NT2/D1 (cell line): ENCODE data around the gene PLPPR2.

Source experiments
- YY1 ChIP-seq: IDR thresholded peaks from 2 replicates; pipeline ENCODE4 v1.6.1; 2011; ENCODE audit not compliant: insufficient read length, insufficient read depth
- ZNF274 ChIP-seq: IDR thresholded peaks from 2 replicates; pipeline ENCODE4 v1.6.1; 2011; ENCODE audit warnings: mild to moderate bottlenecking, low read depth, low read length

DNA sequence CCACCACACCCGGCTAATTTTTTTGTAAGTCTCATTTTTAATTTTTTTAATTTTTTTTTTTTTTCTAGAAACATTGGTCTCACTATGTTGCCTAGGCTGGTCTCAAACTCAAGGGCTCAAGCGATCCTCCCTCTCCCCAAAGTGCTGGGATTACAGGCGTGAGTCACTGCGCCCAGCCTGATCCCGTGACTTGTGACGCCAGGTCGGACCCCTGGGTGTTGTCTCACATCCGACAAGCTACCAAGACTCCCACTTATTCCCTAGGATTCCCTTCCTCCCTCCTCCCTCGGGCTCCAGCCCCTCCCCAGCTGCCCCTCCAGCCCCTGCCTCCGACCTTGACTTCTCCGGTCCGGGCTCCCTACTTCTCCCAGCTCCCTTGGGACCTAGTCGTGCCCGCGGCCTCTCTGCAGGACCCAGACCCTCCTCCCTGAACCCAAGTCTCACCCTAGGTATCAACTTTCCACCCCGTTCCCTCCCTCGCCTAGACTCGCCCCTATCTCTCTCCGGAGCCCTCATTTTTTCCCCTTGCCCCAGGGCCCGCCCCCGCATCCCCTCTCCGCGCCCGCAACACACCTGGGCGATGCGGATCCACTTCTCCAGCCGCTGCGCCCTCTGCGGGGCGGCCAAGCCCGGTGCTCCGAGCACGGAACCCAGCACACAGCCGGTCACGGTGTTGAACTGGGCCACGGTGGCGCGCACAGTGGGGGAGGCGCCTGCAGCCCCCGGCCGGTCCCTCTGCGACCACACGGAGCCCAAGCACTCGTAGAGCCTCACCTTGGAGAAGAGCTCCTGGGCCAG lies 50.8 kb downstream of the PLPPR2 start:
- TF ChIP-seq YY1 (no peak), ZNF274 (no peak)
